ENCODE results near the gene ESPN.

DNA sequence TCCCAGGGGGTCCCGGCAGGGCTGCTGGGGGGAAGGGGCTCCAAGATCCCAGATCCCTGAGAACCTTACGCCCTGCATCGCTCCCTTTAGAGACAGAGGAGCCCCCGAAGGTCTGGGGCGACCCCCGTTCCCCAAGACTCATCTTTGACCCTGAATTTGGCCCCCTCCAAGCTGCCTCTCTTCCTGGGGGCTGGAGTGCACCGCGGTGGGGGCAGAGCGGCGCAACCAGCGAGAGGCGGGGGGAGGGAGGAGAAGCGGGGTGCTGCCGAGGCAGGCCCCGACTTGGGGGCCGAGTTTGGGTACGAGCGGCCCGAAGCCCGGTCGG is 72.3 kb downstream of the ESPN start:
- TF ChIP-seq POLR2A (IDR thresholded peaks at IDR 0.05): no peak
- TF ChIP-seq, protein P1, sequence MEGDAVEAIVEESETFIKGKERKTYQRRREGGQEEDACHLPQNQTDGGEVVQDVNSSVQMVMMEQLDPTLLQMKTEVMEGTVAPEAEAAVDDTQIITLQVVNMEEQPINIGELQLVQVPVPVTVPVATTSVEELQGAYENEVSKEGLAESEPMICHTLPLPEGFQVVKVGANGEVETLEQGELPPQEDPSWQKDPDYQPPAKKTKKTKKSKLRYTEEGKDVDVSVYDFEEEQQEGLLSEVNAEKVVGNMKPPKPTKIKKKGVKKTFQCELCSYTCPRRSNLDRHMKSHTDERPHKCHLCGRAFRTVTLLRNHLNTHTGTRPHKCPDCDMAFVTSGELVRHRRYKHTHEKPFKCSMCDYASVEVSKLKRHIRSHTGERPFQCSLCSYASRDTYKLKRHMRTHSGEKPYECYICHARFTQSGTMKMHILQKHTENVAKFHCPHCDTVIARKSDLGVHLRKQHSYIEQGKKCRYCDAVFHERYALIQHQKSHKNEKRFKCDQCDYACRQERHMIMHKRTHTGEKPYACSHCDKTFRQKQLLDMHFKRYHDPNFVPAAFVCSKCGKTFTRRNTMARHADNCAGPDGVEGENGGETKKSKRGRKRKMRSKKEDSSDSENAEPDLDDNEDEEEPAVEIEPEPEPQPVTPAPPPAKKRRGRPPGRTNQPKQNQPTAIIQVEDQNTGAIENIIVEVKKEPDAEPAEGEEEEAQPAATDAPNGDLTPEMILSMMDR (IDR thresholded peaks at IDR 0.05): no peak

Data from adrenal gland (tissue), 5 donors.